ENCODE results near the gene NIM1K. TPM values are rescaled to one million over a fixed set of nuclear protein-coding genes. Genes with fewer than 3 reads are reported as not detected.

NIM1K gene
- total and polyA plus RNA-seq, 12 donors: 0.07 to 0.42 (median 0.22) TPM; not detected in 2

GRCh38 chr5:43149231-43149630 is 42.8 kb upstream of the NIM1K start:
- no peak overlapping the region for H3K4me3 ChIP-seq
- peaks cover 0 to 28% (median 2%) of the 10 kb centered on the region in 9 donors for H3K4me1 ChIP-seq
- intact Hi-C loops (cut with DNase I): no loop called here

GRCh38 chr5:43150075-43150474 is 42.0 kb upstream of the NIM1K start:
- no peak overlapping the region for H3K4me3 ChIP-seq
- intact Hi-C loops (cut with DNase I): no loop called here
- DNase-seq (no peak), ATAC-seq (peak in 1 of 8 donors; percentile 66)
- H3K36me3 ChIP-seq: peaks cover 0 to 52% (median 3%) of the 10 kb centered on the region in 9 donors
- WGBS, 2 donors: 87 to 93% methylated on average over 2 of the region's 2 CpGs
- H3K9me3 ChIP-seq: no peaks in the 10 kb centered on the region
- no peaks in the 10 kb centered on the region for H3K27me3 ChIP-seq
- peaks cover 0 to 37% (median 9%) of the 10 kb centered on the region in 9 donors for H3K4me1 ChIP-seq
- no peak for TF ChIP-seq CTCF (IDR thresholded peaks at IDR 0.05)
- no peak overlapping the region for H3K27ac ChIP-seq

More at GRCh38 chr5:43149231-43149630, 42.8 kb upstream of the NIM1K start:
- no peak for DNase-seq
- ATAC-seq: no peak
- H3K27ac ChIP-seq: no peak overlapping the region
- 93 to 94% methylated on average over 7 of the region's 7 CpGs for WGBS, 2 donors
- no peaks in the 10 kb centered on the region for H3K9me3 ChIP-seq
- no peaks in the 10 kb centered on the region for H3K27me3 ChIP-seq
- H3K36me3 ChIP-seq: peaks cover 0 to 61% (median 3%) of the 10 kb centered on the region in 9 donors
- no peak for TF ChIP-seq CTCF (IDR thresholded peaks at IDR 0.05)

- WGBS, 2 donors: 87 to 93% methylated on average over 2 of the region's 2 CpGs
- Histone ChIP-seq H3K27me3 (no peaks in the 10 kb centered on the region), H3K4me1 (peaks cover 0 to 43% (median 10%) of the 10 kb centered on the region in 9 donors), H3K36me3 (peaks cover 0 to 50% (median 3%) of the 10 kb centered on the region in 9 donors), H3K4me3 (no peak overlapping the region), H3K9me3 (no peaks in the 10 kb centered on the region), H3K27ac (no peak overlapping the region)
- intact Hi-C loops (cut with DNase I): no loop called here
- ATAC-seq (no peak), DNase-seq (no peak)
- no peak for TF ChIP-seq CTCF (IDR thresholded peaks at IDR 0.05)
Measured at GRCh38 chr5:43150748-43151147, 41.3 kb upstream of the NIM1K start.

- no peak for DNase-seq
- Histone ChIP-seq H3K9me3 (no peaks in the 10 kb centered on the region), H3K4me1 (peaks cover 0 to 49% (median 15%) of the 10 kb centered on the region in 9 donors), H3K36me3 (peaks cover 0 to 37% (median 3%) of the 10 kb centered on the region in 9 donors), H3K27ac (no peak overlapping the region), H3K4me3 (no peak overlapping the region), H3K27me3 (no peaks in the 10 kb centered on the region)
- ATAC-seq: peak in 4 of 8 donors; percentile 50 to 67 (median 56)
- no peak for TF ChIP-seq CTCF (IDR thresholded peaks at IDR 0.05)
- 73 to 76% methylated on average over 3 of the region's 3 CpGs for WGBS, 2 donors
- intact Hi-C loops (cut with DNase I): no loop called here
Measured at GRCh38 chr5:43152946-43153345, 39.1 kb upstream of the NIM1K start.
